CD4-positive, alpha-beta T cell treated with Interleukin-12 subunit alpha and Interleukin-12 subunit beta, for 1 hour (primary cell): Measurements from ENCODE around the gene DLGAP1.
"Not testable (repeated sequence)": the region's sequence is repeated elsewhere in the genome, so short reads cannot be mapped to it uniquely, and the experiment has no call there.

Experiments used
- DNase-seq: peaks from one replicate; pipeline ENCODE4 v3.0.0-alpha.2; 2020

DLGAP1 gene

GRCh38 chr18:4455113-4455811 is at the start of gene DLGAP1:
Gene DLGAP1, minus strand, starts transcription at chr18:4455307.
- peak; percentile 10 for DNase-seq

- DNase-seq = not testable (repeated sequence)
Measured at GRCh38 chr18:4494703-4495284, 39.7 kb upstream of the DLGAP1 start.

GRCh38 chr18:4468511-4468910 is 13.4 kb upstream of the DLGAP1 start:
- no peak for DNase-seq

GRCh38 chr18:4454537-4455112 is 482 bp downstream of the DLGAP1 start:
- DNase-seq = no peak

- DNase-seq = no peak
Measured at GRCh38 chr18:4453874-4454536, 1.1 kb downstream of the DLGAP1 start.

- DNase-seq = no peak
Measured at GRCh38 chr18:4453567-4453873, 1.6 kb downstream of the DLGAP1 start.

GRCh38 chr18:4450065-4450658 is 4.9 kb downstream of the DLGAP1 start:
- no peak for DNase-seq

- no peak for DNase-seq
Measured at GRCh38 chr18:4445902-4446301, 9.2 kb downstream of the DLGAP1 start.

- DNase-seq = no peak
Measured at GRCh38 chr18:4444306-4444705, 10.8 kb downstream of the DLGAP1 start.

- no peak for DNase-seq
Measured at GRCh38 chr18:4441098-4441497, 14.0 kb downstream of the DLGAP1 start.

GRCh38 chr18:4438938-4439337 is 16.2 kb downstream of the DLGAP1 start:
- DNase-seq = no peak

GRCh38 chr18:4433717-4434116 is 21.4 kb downstream of the DLGAP1 start:
- no peak for DNase-seq

GRCh38 chr18:4430836-4431235 is 24.3 kb downstream of the DLGAP1 start:
- DNase-seq = no peak

GRCh38 chr18:4417714-4418113 is 37.4 kb downstream of the DLGAP1 start:
- no peak for DNase-seq

- DNase-seq = no peak
Measured at GRCh38 chr18:4416976-4417375, 38.1 kb downstream of the DLGAP1 start.

GRCh38 chr18:4412286-4412685 is 42.8 kb downstream of the DLGAP1 start:
- DNase-seq = no peak

- DNase-seq = no peak
Measured at GRCh38 chr18:4406856-4407255, 48.3 kb downstream of the DLGAP1 start.

GRCh38 chr18:4405965-4406364 is 49.1 kb downstream of the DLGAP1 start:
- DNase-seq = no peak

GRCh38 chr18:4403836-4404235 is 51.3 kb downstream of the DLGAP1 start:
- no peak for DNase-seq

- DNase-seq = no peak
Measured at GRCh38 chr18:4400911-4401310, 54.2 kb downstream of the DLGAP1 start.

- no peak for DNase-seq
Measured at GRCh38 chr18:4399929-4400328, 55.2 kb downstream of the DLGAP1 start.

GRCh38 chr18:4394700-4395099 is 60.4 kb downstream of the DLGAP1 start:
- no peak for DNase-seq

GRCh38 chr18:4391859-4392258 is 63.2 kb downstream of the DLGAP1 start:
- DNase-seq = peak; percentile 3

- no peak for DNase-seq
Measured at GRCh38 chr18:4385876-4386275, 69.2 kb downstream of the DLGAP1 start.
